HEK293 (cell line): ENCODE results near the gene TFPT.
A peak's percentile ranks its signal among the peaks of the same experiment; 100 is the strongest.

ENCODE experiments used
- CTCF ChIA-PET: fragments of 350-600 bp; formaldehyde crosslinking; extraction: SDS; loops from one replicate; lab custom pipeline; 2021; ENCODE audit warnings: antibody characterized with exemption; lab: Yijun Ruan, JAX
- POLR2A ChIA-PET: fragments of 300-600 bp; formaldehyde crosslinking; extraction: SDS; loops from one replicate; lab custom pipeline; 2020; ENCODE audit warnings: antibody characterized with exemption, inconsistent platforms; lab: Yijun Ruan, JAX
- H3K27ac ChIP-seq: fragments of 200-500 bp; sonication (Bioruptor generic); 2 replicates; pipeline ENCODE4 v1.5.1; 2014; ENCODE audit warnings: low read depth, low read length, control low read depth, inconsistent platforms; ENCODE audit errors: extremely low read depth
- H3K36me3 ChIP-seq, 2 experiments: fragments of 200-500 bp in 1 of 2; sonication (Bioruptor generic) in 1 of 2; 1 replicate in 1 of 2; 2 replicates in 1 of 2; pipeline ENCODE4 v1.5.1; 2014 to 2017; ENCODE audit warnings: inconsistent platforms in 2 of 2, low read length in 2 of 2; ENCODE audit not compliant: control insufficient read depth in 2 of 2, insufficient read depth in 1 of 2
- H3K4me1 ChIP-seq: fragments of 200-500 bp; sonication (Bioruptor generic); 2 replicates; pipeline ENCODE4 v1.5.1; 2014; ENCODE audit warnings: mild to moderate bottlenecking, low read length, inconsistent platforms; ENCODE audit not compliant: control insufficient read depth, insufficient read depth
- H3K4me3 ChIP-seq: 2 replicates; pipeline ENCODE4 v1.5.1; 2011; ENCODE audit warnings: low read depth, mild to moderate bottlenecking, control low read depth, low read length, moderate library complexity
- H3K9me3 ChIP-seq: fragments of 200-500 bp; sonication (Bioruptor generic); 2 replicates; pipeline ENCODE4 v1.5.1; 2014; ENCODE audit warnings: low read depth, low read length, inconsistent platforms; ENCODE audit not compliant: control insufficient read depth, insufficient read depth
- EGR2 ChIP-seq: fragments of 450-650 bp; formaldehyde crosslinking; IDR thresholded peaks from 2 replicates; pipeline ENCODE4 v1.5.1; 2016; ENCODE audit warnings: low read depth, missing biosample characterization, missing genetic modification characterization
- GFI1B ChIP-seq: fragments of 450-650 bp; formaldehyde crosslinking; IDR thresholded peaks from 2 replicates; pipeline ENCODE4 v1.5.1; 2016; ENCODE audit warnings: missing biosample characterization, missing genetic modification characterization
- KLF7 ChIP-seq: fragments of 450-650 bp; formaldehyde crosslinking; IDR thresholded peaks from 2 replicates; pipeline ENCODE4 v1.5.1; 2016; ENCODE audit warnings: missing biosample characterization, missing genetic modification characterization, borderline replicate concordance
- MEIS1 ChIP-seq: sonication (generic); formaldehyde crosslinking; IDR thresholded peaks from 2 replicates; pipeline ENCODE4 v1.8.1; 2022; ENCODE audit warnings: missing genetic modification reagents, mild to moderate bottlenecking, borderline replicate concordance
- SP3 ChIP-seq: fragments of 450-650 bp; formaldehyde crosslinking; IDR thresholded peaks from 2 replicates; pipeline ENCODE4 v1.5.1; 2016; ENCODE audit warnings: missing biosample characterization, missing genetic modification characterization
- SP7 ChIP-seq: fragments of 450-650 bp; formaldehyde crosslinking; IDR thresholded peaks from 2 replicates; pipeline ENCODE4 v1.5.1; 2016; ENCODE audit warnings: missing biosample characterization, missing genetic modification characterization
- ZBTB44 ChIP-seq: fragments of 450-650 bp; IDR thresholded peaks from 2 replicates; pipeline ENCODE4 v1.5.1; 2018; ENCODE audit warnings: missing biosample characterization, mild to moderate bottlenecking, missing genetic modification characterization
- ZNF133 ChIP-seq: fragments of 450-650 bp; formaldehyde crosslinking; IDR thresholded peaks from 2 replicates; pipeline ENCODE4 v1.5.1; 2016; ENCODE audit warnings: missing biosample characterization, missing genetic modification characterization
- ZNF138 ChIP-seq: fragments of 450-650 bp; formaldehyde crosslinking; IDR thresholded peaks from 2 replicates; pipeline ENCODE4 v1.5.1; 2016; ENCODE audit warnings: missing biosample characterization, missing genetic modification characterization, borderline replicate concordance
- ZNF169 ChIP-seq: fragments of 450-650 bp; formaldehyde crosslinking; IDR thresholded peaks from 2 replicates; pipeline ENCODE4 v1.5.1; 2016; ENCODE audit warnings: missing biosample characterization, missing genetic modification characterization
- ZNF280D ChIP-seq: fragments of 450-650 bp; formaldehyde crosslinking; IDR thresholded peaks from 2 replicates; pipeline ENCODE4 v1.5.1; 2016; ENCODE audit warnings: missing biosample characterization, missing genetic modification characterization
- ZNF391 ChIP-seq: fragments of 450-650 bp; formaldehyde crosslinking; IDR thresholded peaks from 2 replicates; pipeline ENCODE4 v1.5.1; 2016; ENCODE audit warnings: low read depth, missing biosample characterization, missing genetic modification characterization, borderline replicate concordance
- ZNF600 ChIP-seq: fragments of 450-650 bp; formaldehyde crosslinking; IDR thresholded peaks from 2 replicates; pipeline ENCODE4 v1.5.1; 2016; ENCODE audit warnings: missing biosample characterization, missing genetic modification characterization
- ZNF701 ChIP-seq: fragments of 450-650 bp; formaldehyde crosslinking; IDR thresholded peaks from 2 replicates; pipeline ENCODE4 v1.5.1; 2016; ENCODE audit warnings: missing biosample characterization, missing genetic modification characterization
- ZNF707 ChIP-seq: fragments of 450-650 bp; formaldehyde crosslinking; IDR thresholded peaks from 2 replicates; pipeline ENCODE4 v1.5.1; 2016; ENCODE audit warnings: missing biosample characterization, missing genetic modification characterization
- ZNF791 ChIP-seq: fragments of 450-650 bp; formaldehyde crosslinking; IDR thresholded peaks from 2 replicates; pipeline ENCODE4 v1.5.1; 2016; ENCODE audit warnings: missing biosample characterization, missing genetic modification characterization
- ZNF792 ChIP-seq: fragments of 450-650 bp; formaldehyde crosslinking; IDR thresholded peaks from 2 replicates; pipeline ENCODE4 v1.5.1; 2016; ENCODE audit warnings: missing biosample characterization, missing genetic modification characterization
- ZNF843 ChIP-seq: fragments of 450-650 bp; formaldehyde crosslinking; IDR thresholded peaks from 2 replicates; pipeline ENCODE4 v1.5.1; 2016; ENCODE audit warnings: missing biosample characterization, missing genetic modification characterization
- TF ChIP-seq, protein P1 (sequence below): fragments of 450-650 bp; formaldehyde crosslinking; IDR thresholded peaks from 2 replicates; pipeline ENCODE4 v1.5.1; 2016; ENCODE audit warnings: missing biosample characterization, missing genetic modification characterization
- TF ChIP-seq, protein P2 (sequence below): fragments of 450-650 bp; formaldehyde crosslinking; IDR thresholded peaks from 2 replicates; pipeline ENCODE4 v1.5.1; 2017; ENCODE audit warnings: missing biosample characterization, missing genetic modification characterization

TFPT gene

DNA sequence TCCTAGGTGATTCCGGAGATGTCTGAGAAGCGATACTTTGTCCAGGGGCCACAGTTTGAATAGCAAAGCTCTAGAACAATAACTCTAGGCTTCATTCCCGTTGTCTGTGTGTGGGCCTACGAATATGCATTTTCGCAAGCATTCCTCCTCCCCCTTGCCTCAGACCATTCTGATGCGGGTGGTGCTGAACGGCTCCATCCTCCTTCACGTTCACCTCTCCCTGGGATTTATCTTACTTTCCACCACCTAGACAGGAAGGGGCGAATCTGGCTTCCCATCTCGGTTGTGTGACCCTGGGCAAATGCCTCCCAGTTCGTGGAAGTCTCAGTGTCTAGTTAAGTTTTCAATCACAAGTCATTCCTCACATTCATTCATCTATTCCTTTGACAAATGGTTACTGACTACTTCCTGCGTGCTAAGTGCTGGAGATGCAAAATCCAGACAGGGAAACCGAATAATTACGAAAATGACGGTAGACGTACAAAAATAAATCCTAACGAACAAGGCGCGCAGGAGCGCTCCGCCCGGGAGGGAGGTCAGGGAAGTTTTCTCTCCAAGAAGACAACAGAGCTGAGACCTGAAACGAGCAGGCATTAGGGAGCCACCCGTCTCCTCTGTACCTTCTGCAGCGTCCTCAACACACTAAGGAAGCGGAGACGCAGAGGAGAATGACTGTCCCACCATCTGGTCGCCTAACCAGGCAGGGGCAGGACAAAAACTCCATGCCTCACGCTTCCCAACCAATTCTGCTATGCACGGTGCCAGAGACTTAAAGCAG is 20.8 kb upstream of the TFPT start (continued):
- TF ChIP-seq ZBTB44 = no peak

GRCh38 chr19:54133957-54134590 is 18.6 kb upstream of the TFPT start:
- Histone ChIP-seq H3K9me3 (peaks cover 2% of the 10 kb centered on the region), H3K4me3 (no peak overlapping the region), H3K4me1 (peaks cover 11% of the 10 kb centered on the region), H3K27ac (peak overlapping the region; percentile 22; the same call in 1 of the 2 replicates), H3K36me3 (peaks cover 13 to 30% of the 10 kb centered on the region in 2 experiments)
- TF ChIP-seq SP3 (peak; percentile 9; the same call in 1 of the 2 replicates), SP7 (tag by site-specific recombination) (no peak), MEIS1 (no peak), ZNF133 (tag by site-specific recombination) (no peak), ZNF169 (tag by site-specific recombination) (peak; percentile 91; the same call in 1 of the 2 replicates)
- TF ChIP-seq, protein P1, sequence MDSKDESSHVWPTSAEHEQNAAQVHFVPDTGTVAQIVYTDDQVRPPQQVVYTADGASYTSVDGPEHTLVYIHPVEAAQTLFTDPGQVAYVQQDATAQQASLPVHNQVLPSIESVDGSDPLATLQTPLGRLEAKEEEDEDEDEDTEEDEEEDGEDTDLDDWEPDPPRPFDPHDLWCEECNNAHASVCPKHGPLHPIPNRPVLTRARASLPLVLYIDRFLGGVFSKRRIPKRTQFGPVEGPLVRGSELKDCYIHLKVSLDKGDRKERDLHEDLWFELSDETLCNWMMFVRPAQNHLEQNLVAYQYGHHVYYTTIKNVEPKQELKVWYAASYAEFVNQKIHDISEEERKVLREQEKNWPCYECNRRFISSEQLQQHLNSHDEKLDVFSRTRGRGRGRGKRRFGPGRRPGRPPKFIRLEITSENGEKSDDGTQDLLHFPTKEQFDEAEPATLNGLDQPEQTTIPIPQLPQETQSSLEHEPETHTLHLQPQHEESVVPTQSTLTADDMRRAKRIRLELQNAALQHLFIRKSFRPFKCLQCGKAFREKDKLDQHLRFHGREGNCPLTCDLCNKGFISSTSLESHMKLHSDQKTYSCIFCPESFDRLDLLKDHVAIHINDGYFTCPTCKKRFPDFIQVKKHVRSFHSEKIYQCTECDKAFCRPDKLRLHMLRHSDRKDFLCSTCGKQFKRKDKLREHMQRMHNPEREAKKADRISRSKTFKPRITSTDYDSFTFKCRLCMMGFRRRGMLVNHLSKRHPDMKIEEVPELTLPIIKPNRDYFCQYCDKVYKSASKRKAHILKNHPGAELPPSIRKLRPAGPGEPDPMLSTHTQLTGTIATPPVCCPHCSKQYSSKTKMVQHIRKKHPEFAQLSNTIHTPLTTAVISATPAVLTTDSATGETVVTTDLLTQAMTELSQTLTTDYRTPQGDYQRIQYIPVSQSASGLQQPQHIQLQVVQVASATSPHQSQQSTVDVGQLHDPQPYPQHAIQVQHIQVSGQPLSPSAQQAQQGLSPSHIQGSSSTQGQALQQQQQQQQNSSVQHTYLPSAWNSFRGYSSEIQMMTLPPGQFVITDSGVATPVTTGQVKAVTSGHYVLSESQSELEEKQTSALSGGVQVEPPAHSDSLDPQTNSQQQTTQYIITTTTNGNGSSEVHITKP = no peak
- ChIA-PET CTCF (no interaction called here), POLR2A (interaction anchor here (0.6 kb wide), 1 partner anchor 9 kb away, joined by 4 read pairs; no protein-coding TSS in a partner anchor)

DNA sequence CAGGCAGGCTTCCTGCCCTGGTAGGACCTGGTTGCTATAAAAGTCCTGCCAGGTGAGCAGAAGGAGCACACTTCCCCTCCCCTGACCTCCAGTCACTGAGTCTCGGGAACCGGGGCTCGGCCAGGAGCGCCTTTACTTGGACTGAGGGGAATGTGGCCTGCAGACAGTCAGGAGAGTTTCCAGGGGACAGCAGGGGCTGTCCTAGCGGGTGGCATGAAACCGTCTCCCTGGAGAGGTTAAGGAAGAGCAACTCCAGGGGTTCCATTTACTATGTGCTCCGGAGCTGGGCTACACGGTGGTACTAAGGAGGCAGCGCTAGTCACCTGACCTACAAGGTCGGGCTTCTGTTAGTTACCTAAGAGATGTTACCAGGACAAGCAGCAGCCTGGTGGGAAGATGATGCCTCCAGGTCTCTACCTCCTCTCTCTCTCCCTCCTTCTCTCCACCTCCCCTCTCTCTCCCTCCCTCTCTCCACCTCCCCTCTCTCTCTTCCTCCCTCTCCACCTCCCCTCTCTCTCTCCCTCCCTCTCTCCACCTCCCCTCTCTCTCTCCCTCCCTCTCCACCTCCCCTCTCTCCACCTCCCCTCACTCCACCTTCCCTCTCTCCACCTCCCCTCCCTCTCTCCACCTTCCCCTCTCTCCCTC is 18.0 kb upstream of the TFPT start:
- H3K4me3 ChIP-seq = no peak overlapping the region
- H3K27ac ChIP-seq = peak overlapping the region; percentile 22; the same call in 1 of the 2 replicates
- ChIA-PET POLR2A (no interaction called here), CTCF (no interaction called here)
- peaks cover 2% of the 10 kb centered on the region for H3K9me3 ChIP-seq
- H3K36me3 ChIP-seq = peaks cover 13 to 31% of the 10 kb centered on the region in 2 experiments
- H3K4me1 ChIP-seq = peaks cover 7% of the 10 kb centered on the region
- TF ChIP-seq ZNF600 (0 out of 2 replicates have a peak, but pooled peaks have one; percentile 20), EGR2 (no peak), GFI1B (tag by site-specific recombination) (no peak), ZNF138 (no peak), ZNF391 (tag by site-specific recombination) (no peak), ZNF843 (tag by site-specific recombination) (no peak), KLF7 (no peak), ZNF792 (tag by site-specific recombination) (no peak), ZNF791 (no peak), ZNF280D (no peak), ZNF701 (tag by site-specific recombination) (no peak), ZNF707 (tag by site-specific recombination) (no peak)
- TF ChIP-seq, protein P2, sequence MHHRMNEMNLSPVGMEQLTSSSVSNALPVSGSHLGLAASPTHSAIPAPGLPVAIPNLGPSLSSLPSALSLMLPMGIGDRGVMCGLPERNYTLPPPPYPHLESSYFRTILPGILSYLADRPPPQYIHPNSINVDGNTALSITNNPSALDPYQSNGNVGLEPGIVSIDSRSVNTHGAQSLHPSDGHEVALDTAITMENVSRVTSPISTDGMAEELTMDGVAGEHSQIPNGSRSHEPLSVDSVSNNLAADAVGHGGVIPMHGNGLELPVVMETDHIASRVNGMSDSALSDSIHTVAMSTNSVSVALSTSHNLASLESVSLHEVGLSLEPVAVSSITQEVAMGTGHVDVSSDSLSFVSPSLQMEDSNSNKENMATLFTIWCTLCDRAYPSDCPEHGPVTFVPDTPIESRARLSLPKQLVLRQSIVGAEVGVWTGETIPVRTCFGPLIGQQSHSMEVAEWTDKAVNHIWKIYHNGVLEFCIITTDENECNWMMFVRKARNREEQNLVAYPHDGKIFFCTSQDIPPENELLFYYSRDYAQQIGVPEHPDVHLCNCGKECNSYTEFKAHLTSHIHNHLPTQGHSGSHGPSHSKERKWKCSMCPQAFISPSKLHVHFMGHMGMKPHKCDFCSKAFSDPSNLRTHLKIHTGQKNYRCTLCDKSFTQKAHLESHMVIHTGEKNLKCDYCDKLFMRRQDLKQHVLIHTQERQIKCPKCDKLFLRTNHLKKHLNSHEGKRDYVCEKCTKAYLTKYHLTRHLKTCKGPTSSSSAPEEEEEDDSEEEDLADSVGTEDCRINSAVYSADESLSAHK (tag by site-specific recombination) = peak; percentile 96
